Measurements from ENCODE around the gene GLI3. TPM values are rescaled to one million over a fixed set of nuclear protein-coding genes. Genes with fewer than 3 reads are reported as not detected.

GLI3 gene
- total RNA-seq, 1 donor = 4.3 TPM

DNA sequence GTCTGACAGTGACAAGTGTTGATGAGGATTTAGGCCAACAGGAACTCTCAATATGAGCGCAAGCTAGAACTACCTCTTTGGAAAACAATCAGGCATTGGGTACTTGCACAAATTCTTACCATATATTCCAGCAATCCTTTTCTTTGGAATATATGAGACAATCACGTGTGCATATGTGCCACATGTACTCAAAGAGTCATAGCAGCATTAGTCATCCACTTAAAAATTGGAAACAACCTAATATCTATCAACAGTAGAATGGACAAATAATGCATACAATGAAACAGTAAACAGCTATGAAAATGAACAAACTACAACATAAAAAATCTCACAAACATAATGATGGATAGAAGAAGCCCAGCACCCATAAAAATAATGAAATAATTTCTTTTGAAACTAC lies 179.7 kb downstream of the GLI3 start:
- no peak for TF ChIP-seq CTCF (IDR thresholded peaks at IDR 0.05; ENCODE audit: insufficient read depth, low read depth, low read length)
- no peak for DNase-seq (ENCODE audit: low read depth)
- H3K4me3 ChIP-seq (ENCODE audit: low read depth, low read length) = no peak overlapping the region

DNA sequence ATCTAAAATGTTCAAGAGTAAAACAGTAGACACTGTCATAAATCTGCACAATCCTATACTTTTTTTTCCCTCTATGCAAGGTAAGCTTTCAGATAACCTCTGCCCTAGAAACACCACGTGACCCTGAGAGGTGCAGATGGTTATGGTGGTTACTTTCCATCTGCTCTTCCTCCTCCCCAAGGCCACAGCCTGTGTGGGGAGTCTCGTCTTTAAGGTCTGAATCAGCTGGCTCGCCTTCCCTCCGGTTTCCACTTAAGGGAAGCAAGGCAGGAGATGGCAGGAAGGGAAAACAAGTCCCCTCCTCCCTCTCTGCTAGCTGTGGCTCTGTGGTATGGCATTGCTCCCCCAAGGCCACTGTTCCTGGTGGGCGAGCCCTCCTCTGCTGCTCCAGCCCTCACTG lies 181.8 kb downstream of the GLI3 start:
- H3K4me3 ChIP-seq (ENCODE audit: low read depth, low read length) = no peak overlapping the region
- no peak for TF ChIP-seq CTCF (IDR thresholded peaks at IDR 0.05; ENCODE audit: insufficient read depth, low read depth, low read length)
- DNase-seq (ENCODE audit: low read depth) = no peak

GRCh38 chr7:42053834-42054233 lies 183.2 kb downstream of the GLI3 start:
- DNase-seq (ENCODE audit: low read depth) = no peak
- no peak overlapping the region for H3K4me3 ChIP-seq (ENCODE audit: low read depth, low read length)
- TF ChIP-seq CTCF (IDR thresholded peaks at IDR 0.05; ENCODE audit: insufficient read depth, low read depth, low read length) = no peak

DNA sequence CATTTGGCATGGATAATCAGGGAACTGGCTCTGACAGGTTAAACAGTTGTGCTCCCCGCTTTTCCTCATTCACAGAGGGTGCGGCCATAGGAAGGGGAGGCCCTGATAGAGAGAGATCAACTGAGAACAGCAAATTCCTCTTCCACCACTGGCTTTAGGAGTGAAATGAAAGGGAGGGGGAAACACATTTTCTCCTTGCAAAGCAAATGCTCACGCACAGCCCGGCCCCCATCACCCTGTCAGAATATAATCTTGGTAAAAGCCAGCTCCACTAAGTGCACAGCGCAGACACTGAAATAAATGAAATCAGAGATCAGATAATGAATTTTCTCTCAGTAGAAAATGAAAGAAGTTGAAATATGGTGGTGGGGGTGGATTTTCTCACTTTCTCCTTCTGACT lies 187.2 kb downstream of the GLI3 start:
- no peak for DNase-seq (ENCODE audit: low read depth)
- no peak for TF ChIP-seq CTCF (IDR thresholded peaks at IDR 0.05; ENCODE audit: insufficient read depth, low read depth, low read length)
- H3K4me3 ChIP-seq (ENCODE audit: low read depth, low read length) = no peak overlapping the region

DNA sequence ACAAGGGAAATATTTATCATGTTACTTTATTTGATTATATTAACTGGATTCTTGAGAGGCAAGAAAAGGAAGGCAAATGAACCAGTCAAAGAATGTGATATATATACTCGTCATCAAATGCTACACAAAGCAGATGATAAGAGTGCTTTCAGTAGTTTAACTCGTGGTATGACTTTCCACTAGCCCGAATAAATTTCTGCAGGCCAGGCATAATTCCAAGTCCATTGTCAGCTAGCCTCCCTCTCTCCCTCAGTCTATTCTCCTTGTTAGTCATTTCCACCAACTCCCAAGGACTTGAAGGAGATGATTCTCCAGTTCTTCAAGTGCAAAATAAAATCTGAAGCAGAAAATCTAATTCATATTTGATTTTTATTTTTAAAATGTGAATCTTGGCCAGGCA lies 190.5 kb downstream of the GLI3 start:
- DNase-seq (ENCODE audit: low read depth) = no peak
- TF ChIP-seq CTCF (IDR thresholded peaks at IDR 0.05; ENCODE audit: insufficient read depth, low read depth, low read length) = no peak
- no peak overlapping the region for H3K4me3 ChIP-seq (ENCODE audit: low read depth, low read length)

DNA sequence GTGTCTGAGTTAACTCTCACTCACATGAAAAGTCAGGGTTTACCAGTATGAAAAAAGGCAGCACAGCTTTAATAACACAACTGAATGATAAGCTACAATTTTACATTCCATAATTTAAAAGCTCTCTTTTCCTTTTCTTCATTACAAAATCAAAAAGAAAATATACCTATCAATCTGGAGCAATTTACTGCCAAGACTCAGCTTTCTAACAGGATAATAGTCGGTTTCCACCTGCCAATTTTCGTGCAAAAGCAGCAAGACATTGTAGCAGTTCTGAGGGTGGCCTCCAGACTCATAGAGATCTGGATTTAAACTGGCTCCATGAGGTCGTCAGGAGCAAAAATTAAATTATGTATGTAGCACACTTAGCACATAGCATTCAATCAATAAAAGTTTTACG lies 191.0 kb downstream of the GLI3 start:
- TF ChIP-seq CTCF (IDR thresholded peaks at IDR 0.05; ENCODE audit: insufficient read depth, low read depth, low read length) = no peak
- no peak for DNase-seq (ENCODE audit: low read depth)
- no peak overlapping the region for H3K4me3 ChIP-seq (ENCODE audit: low read depth, low read length)

GRCh38 chr7:42039921-42040320 lies 197.1 kb downstream of the GLI3 start:
- DNase-seq (ENCODE audit: low read depth) = no peak
- no peak for TF ChIP-seq CTCF (IDR thresholded peaks at IDR 0.05; ENCODE audit: insufficient read depth, low read depth, low read length)
- H3K4me3 ChIP-seq (ENCODE audit: low read depth, low read length) = no peak overlapping the region

Data from fibroblast of villous mesenchyme (primary cell).